Measurements from ENCODE around the gene CDON. TPM values are rescaled to one million over a fixed set of nuclear protein-coding genes. Genes with fewer than 3 reads are reported as not detected.

CDON gene
- total and polyA plus RNA-seq, 2 donors (not counting 1 experiment from before 2014, with no cell fraction given): 10.7 TPM

DNA sequence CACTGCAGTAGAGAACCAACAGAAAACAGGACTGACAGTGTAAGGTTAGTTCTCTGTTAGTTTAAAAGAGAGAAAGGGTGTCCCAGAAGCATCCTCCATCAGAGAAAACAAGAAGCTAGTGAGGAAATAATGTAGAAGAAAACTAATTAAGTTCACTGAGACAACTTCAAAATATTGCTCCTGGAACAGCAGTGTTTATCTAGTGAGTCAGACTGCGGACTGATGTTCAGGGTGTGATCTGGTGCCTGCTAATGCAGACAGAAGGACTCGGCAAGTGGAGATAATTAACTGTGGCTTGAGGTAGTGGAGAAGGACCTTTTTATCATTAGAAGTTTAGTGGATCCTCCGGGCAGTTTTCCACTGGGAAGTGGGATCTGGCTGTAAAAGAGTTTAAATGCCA lies 55.4 kb downstream of the CDON start:
- no peak overlapping the region for H3K4me3 ChIP-seq (replicated peaks in 1 of 4; ENCODE audit: control extremely low read depth in 1 of 4, insufficient read depth in 1 of 4, low read depth in 3 of 4, low read length in 4 of 4)
- no peak overlapping the region for H3K9ac ChIP-seq (ENCODE audit: insufficient read depth, low read length)
- no peaks in the 10 kb centered on the region for H3K79me2 ChIP-seq (ENCODE audit: control insufficient read depth, insufficient read depth, low read length)
- H3K9me3 ChIP-seq (ENCODE audit: control insufficient read depth, insufficient read depth, low read depth, low read length): no peaks in the 10 kb centered on the region
- no peaks in the 10 kb centered on the region for H3K27me3 ChIP-seq (ENCODE audit: control insufficient read depth, insufficient read depth, low read length)
- DNase-seq (ENCODE audit: low read depth in 2 of 2): peak; percentile 52 to 74
- H4K20me1 ChIP-seq (ENCODE audit: control insufficient read depth, extremely low read depth, insufficient read depth, low read length): no peaks in the 10 kb centered on the region
- H3K36me3 ChIP-seq (ENCODE audit: control insufficient read depth, insufficient read depth, low read length): no peaks in the 10 kb centered on the region
- no peaks in the 10 kb centered on the region for H3K4me1 ChIP-seq (ENCODE audit: control insufficient read depth, extremely low read depth, insufficient read depth, low read length)
- TF ChIP-seq EZH2 (IDR thresholded peaks at IDR 0.05; ENCODE audit: low read length, missing control alignments) (no peak), CTCF (conservative IDR thresholded peaks at IDR 0.05 in 1 of 2, IDR thresholded peaks at IDR 0.05 in 1 of 2; ENCODE audit: low read depth in 1 of 2, low read length in 2 of 2) (no peak)
- no peak overlapping the region for H2AFZ ChIP-seq (ENCODE audit: low read length)
- no peak overlapping the region for H3K4me2 ChIP-seq (ENCODE audit: extremely low read depth, insufficient read depth, low read length)
- H3K27ac ChIP-seq (ENCODE audit: insufficient read depth, low read length): no peak overlapping the region

GRCh38 chr11:126006068-126006467 lies 56.6 kb downstream of the CDON start:
- H3K4me2 ChIP-seq (ENCODE audit: extremely low read depth, insufficient read depth, low read length): no peak overlapping the region
- TF ChIP-seq CTCF (conservative IDR thresholded peaks at IDR 0.05 in 1 of 2, IDR thresholded peaks at IDR 0.05 in 1 of 2; ENCODE audit: low read depth in 1 of 2, low read length in 2 of 2) (no peak), EZH2 (IDR thresholded peaks at IDR 0.05; ENCODE audit: low read length, missing control alignments) (no peak)
- no peak overlapping the region for H3K9ac ChIP-seq (ENCODE audit: insufficient read depth, low read length)
- H3K4me1 ChIP-seq (ENCODE audit: control insufficient read depth, extremely low read depth, insufficient read depth, low read length): no peaks in the 10 kb centered on the region
- no peaks in the 10 kb centered on the region for H3K27me3 ChIP-seq (ENCODE audit: control insufficient read depth, insufficient read depth, low read length)
- no peaks in the 10 kb centered on the region for H3K79me2 ChIP-seq (ENCODE audit: control insufficient read depth, insufficient read depth, low read length)
- no peaks in the 10 kb centered on the region for H4K20me1 ChIP-seq (ENCODE audit: control insufficient read depth, extremely low read depth, insufficient read depth, low read length)
- no peaks in the 10 kb centered on the region for H3K36me3 ChIP-seq (ENCODE audit: control insufficient read depth, insufficient read depth, low read length)
- DNase-seq (ENCODE audit: low read depth in 2 of 2): no peak
- no peak overlapping the region for H2AFZ ChIP-seq (ENCODE audit: low read length)
- no peak overlapping the region for H3K27ac ChIP-seq (ENCODE audit: insufficient read depth, low read length)
- H3K4me3 ChIP-seq (replicated peaks in 1 of 4; ENCODE audit: control extremely low read depth in 1 of 4, insufficient read depth in 1 of 4, low read depth in 3 of 4, low read length in 4 of 4): no peak overlapping the region
- H3K9me3 ChIP-seq (ENCODE audit: control insufficient read depth, insufficient read depth, low read depth, low read length): no peaks in the 10 kb centered on the region

DNA sequence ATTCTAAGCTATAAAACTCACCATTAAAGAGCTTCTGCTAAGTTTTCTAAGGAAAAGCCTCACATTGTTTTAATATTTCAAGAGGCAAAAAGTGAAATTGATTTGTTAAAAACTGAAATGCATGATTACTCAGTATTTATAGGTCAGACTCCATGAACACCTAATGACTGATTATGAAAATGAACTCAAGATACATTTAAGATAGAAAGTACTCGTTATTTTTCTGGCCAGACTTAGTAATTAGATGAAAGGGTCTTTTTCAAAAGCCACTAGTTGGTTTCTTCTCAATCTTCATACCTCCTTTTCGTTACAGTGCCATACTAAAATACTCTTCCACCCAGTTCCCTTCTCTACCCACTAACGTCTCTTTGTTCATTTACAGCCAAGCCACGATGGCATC lies 60.5 kb downstream of the CDON start:
- H4K20me1 ChIP-seq (ENCODE audit: control insufficient read depth, extremely low read depth, insufficient read depth, low read length): no peaks in the 10 kb centered on the region

More for the DNA sequence above, 60.5 kb downstream of the CDON start:
- H3K4me1 ChIP-seq (ENCODE audit: control insufficient read depth, extremely low read depth, insufficient read depth, low read length): no peaks in the 10 kb centered on the region
- no peak overlapping the region for H3K4me2 ChIP-seq (ENCODE audit: extremely low read depth, insufficient read depth, low read length)
- TF ChIP-seq CTCF (conservative IDR thresholded peaks at IDR 0.05 in 1 of 2, IDR thresholded peaks at IDR 0.05 in 1 of 2; ENCODE audit: low read depth in 1 of 2, low read length in 2 of 2): no peak
- no peak for TF ChIP-seq EZH2 (IDR thresholded peaks at IDR 0.05; ENCODE audit: low read length, missing control alignments)
- H3K9me3 ChIP-seq (ENCODE audit: control insufficient read depth, insufficient read depth, low read depth, low read length): no peaks in the 10 kb centered on the region
- no peaks in the 10 kb centered on the region for H3K79me2 ChIP-seq (ENCODE audit: control insufficient read depth, insufficient read depth, low read length)
- no peak overlapping the region for H2AFZ ChIP-seq (ENCODE audit: low read length)
- no peaks in the 10 kb centered on the region for H3K27me3 ChIP-seq (ENCODE audit: control insufficient read depth, insufficient read depth, low read length)
- DNase-seq (ENCODE audit: low read depth in 2 of 2): no peak
- H3K27ac ChIP-seq (ENCODE audit: insufficient read depth, low read length): no peak overlapping the region
- H3K4me3 ChIP-seq (replicated peaks in 1 of 4; ENCODE audit: control extremely low read depth in 1 of 4, insufficient read depth in 1 of 4, low read depth in 3 of 4, low read length in 4 of 4): no peak overlapping the region
- H3K36me3 ChIP-seq (ENCODE audit: control insufficient read depth, insufficient read depth, low read length): no peaks in the 10 kb centered on the region
- H3K9ac ChIP-seq (ENCODE audit: insufficient read depth, low read length): no peak overlapping the region
